H4 (cell line): ENCODE results near the gene FOXL3. TPM values are rescaled to one million over a fixed set of nuclear protein-coding genes. Genes with fewer than 3 reads are reported as not detected.
"Not testable (repeated sequence)": the region's sequence is repeated elsewhere in the genome, so short reads cannot be mapped to it uniquely, and the experiment has no call there.

Experiments
- DNase-seq: peaks from one replicate; pipeline ENCODE4 v3.0.0-alpha.2; 2015; ENCODE audit warnings: low spot score
- total RNA-seq: library from RNA; depleted of rRNA; stranded (reverse); fragments of >200 nt; shearing (Covaris generic); gene quantifications from 2 replicates; pipeline ENCODE4 v1.2.3, GENCODE V29; 2014

FOXL3 gene
- total RNA-seq, 1 experiment from 2014 or later: not detected

GRCh38 chr7:255038-255435 is 34.9 kb upstream of the FOXL3 start:
- no peak for DNase-seq

DNA sequence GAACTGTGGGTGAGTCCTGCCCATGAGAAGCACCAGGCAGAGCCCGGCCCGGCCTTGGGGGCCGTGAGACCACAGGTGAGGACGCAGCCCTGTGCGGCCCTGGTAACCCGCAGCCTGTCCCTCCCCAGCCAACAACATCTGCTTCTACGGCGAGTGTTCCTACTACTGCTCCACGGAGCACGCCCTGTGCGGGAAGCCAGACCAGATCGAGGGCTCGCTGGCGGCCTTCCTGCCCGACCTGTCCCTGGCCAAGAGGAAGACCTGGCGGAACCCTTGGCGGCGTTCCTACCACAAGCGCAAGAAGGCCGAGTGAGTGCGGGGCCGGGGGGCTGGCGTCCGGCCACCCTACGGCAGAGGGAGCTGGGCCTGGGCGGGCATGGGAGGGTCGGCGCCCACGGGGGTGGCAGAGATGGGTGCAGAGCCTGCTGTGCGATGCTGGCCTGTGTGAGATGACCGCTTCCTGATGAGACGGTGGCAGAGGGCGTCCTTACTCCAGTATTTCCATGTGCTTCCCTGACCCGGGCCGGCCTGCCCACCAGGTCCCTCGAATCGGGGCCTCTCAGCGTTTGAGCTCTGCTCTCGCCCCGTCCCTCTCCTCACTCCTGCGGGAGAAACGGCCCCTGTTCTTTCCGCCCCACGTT is 34.1 kb upstream of the FOXL3 start:
- no peak for DNase-seq

- DNase-seq: no peak
Observed at GRCh38 chr7:256461-256940, 33.5 kb upstream of the FOXL3 start.

DNA sequence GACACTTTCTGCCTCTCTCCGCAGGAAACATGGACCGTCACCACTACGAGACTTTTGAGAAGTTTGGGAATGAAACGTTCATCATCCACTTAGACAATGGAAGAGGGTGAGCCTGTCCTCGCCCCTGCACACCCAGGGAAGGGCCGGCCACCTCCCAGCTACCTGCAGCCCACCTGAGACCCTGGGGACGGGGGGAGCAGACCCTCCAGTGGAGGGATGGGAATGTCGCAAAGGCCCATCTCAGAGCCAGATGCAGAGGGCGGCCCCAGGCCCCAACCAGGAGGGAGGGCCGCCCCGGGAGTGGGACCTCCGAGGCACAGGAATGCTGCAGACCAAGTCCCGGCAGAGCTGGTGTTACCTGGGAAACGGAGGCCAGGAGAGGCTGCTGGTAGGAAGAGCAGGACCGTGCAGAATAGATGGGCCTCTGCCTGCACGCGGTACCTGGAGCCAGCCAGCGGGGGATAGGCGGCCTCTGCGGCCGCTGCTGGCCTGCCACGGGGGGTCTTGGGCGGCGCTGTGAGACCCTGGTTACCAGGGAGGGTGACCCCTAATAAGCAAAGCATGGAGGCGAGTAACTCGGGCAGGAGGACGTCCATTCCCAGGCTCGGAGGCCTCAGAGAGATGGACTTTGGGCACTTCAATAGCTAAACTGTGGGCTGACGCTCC is 32.9 kb upstream of the FOXL3 start:
- no peak for DNase-seq

- no peak for DNase-seq
Observed at GRCh38 chr7:257647-257992, 32.4 kb upstream of the FOXL3 start.

- DNase-seq: no peak
Observed at GRCh38 chr7:258476-259190, 31.3 kb upstream of the FOXL3 start.

GRCh38 chr7:259191-259505 is 30.8 kb upstream of the FOXL3 start:
- no peak for DNase-seq

GRCh38 chr7:259751-260405 is 30.1 kb upstream of the FOXL3 start:
- DNase-seq: no peak

DNA sequence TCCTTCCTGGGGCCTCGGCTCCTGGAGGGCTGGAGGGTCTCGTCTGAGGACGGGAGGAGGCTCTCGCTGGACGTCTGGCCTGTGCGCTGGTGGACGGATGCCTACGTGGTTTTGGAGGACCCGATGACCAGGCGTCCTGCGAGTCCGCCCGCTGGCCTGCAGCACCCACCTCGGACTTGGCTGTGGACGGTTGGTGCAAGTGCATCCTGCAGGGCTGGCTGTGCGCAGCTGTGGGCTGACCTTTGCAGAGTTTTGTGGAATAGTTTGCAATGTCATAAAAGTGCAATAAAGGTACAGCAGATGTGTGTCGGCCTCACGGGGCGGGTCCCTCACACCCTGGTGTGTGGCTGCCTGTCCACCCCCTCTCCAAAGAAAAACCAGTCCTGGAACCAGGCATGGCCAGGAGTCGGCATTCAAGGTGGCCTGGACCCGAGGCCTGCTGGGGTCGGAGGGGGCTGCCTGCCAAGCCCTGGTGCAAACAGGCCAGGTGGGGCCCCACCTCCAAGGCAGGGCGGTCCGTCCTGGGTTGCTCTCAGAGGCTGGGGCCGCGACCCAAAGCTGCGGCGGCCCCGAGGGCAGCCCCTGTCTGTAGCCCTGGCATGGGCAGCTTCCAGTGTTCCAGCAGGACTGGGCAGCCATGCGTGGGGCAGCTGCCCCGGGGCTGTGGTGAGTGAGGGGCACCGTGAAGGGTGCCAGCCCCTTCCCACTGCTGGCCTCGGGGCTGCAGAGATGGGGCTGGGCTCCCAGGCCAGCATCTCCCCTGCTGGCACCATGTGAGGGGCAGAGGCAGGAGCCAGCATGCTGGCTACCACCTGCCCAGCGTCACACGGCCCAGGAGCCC is 29.3 kb upstream of the FOXL3 start:
- no peak for DNase-seq

DNA sequence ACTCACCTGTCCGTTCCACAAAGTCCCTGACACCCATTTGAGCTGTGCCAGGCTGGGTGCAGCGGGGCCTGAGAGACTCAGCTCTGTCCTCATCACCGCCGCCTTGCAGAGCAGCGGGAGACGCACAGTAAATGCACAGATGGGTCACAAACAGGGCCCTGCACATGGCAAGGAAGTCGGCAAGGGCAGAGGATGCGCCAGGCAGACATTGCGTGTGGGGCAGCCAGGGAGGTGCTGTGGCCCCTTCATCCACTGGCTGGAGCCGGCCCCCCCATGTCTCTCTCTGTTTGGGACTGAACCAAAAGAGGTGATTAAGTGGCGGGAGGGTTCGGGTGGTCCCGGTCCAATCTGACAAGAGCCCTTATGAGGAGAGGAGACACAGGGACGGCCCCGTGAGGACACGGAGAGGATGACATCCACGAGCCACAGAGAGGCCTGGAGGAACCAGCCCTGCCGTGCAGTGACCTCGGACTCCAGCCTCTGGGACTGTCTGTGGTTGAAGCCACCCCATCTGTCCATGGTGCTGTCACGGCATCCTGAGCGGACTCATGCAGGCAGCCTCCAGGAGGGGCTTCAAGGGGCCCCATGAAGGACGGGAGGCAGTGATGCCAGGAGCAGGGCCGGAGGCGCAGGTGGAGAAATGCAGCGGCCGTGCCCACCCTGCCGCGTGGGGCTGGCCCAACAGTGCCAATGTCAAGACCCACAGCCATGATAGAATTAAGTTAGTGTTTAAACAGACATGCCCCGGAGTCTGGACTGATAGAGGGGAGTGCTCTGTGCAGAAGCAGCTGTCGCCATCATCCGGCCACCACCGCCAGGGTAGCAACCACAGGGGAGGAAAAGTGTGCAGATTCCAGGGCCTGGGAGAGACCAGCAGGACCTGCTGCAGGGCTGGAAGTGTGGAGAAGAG is 28.4 kb upstream of the FOXL3 start:
- no peak for DNase-seq

DNA sequence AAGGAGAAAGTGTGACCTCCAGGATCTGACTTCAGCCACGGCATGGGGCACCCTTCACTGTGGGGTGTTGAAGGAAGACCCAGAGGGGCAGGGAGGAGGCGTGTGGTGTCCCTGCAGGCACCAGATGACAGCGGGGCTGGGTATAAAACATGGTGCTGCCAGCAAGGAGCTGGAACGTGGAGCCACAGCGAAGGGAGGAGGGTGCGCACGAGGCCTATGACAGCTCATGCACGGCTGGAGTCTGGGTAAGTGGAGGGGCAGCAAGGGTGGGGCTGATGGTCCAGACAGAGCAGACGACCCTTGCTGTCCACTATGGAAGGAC is 27.8 kb upstream of the FOXL3 start:
- no peak for DNase-seq

DNA sequence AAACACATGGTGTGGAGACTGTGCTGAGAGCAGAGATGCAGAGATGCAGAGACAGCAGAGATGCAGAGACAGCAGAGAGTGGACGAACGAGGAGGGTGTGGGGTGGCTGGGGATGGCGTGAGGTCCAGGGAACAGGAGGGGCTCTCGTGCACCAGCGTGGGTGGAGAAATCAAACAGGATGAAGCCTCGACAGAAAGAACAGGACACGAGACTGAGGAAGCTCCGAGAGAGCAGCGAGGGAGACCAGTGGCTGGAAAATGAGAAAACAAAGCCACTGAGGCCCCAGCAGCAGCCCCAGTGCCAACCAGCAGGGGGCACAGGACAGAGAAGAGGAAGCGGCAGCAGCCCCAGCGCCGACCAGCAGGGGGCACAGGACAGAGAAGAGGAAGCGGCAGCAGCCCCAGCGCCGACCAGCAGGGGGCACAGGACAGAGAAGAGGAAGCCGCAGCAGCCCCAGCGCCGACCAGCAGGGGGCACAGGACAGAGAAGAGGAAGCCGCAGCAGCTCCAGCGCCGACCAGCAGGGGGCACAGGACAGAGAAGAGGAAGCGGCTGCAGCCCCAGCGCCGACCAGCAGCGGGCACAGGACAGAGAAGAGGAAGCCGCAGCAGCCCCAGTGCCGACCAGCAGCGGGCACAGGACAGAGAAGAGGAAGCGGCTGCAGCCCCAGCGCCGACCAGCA is 27.2 kb upstream of the FOXL3 start:
- DNase-seq: not testable (repeated sequence)

DNA sequence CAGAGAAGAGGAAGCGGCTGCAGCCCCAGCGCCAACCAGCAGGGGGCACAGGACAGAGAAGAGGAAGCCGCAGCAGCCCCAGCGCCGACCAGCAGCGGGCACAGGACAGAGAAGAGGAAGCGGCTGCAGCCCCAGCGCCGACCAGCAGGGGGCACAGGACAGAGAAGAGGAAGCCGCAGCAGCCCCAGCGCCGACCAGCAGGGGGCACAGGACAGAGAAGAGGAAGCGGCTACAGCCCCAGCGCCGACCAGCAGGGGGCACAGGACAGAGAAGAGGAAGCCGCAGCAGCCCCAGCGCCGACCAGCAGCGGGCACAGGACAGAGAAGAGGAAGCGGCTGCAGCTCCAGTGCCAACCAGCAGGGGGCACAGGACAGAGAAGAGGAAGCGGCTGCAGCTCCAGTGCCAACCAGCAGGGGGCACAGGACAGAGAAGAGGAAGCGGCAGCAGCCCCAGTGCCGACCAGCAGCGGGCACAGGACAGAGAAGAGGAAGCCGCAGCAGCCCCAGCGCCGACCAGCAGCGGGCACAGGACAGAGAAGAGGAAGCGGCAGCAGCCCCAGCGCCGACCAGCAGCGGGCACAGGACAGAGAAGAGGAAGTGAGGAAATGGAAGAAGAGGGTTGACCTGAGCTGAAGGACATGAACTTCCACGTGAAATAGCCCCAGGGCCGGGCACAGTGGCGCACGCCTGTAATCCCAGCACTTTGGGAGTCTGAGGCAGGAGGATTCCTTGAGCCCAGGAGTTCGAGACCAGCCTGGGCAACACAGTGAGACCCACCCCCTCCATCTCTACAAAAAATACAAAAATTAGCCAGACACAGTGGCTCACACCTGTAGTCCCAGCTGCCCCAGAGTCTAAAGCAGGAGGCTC is 26.3 kb upstream of the FOXL3 start:
- DNase-seq: not testable (repeated sequence)

- DNase-seq: no peak
Observed at GRCh38 chr7:264541-265191, 25.3 kb upstream of the FOXL3 start.

DNA sequence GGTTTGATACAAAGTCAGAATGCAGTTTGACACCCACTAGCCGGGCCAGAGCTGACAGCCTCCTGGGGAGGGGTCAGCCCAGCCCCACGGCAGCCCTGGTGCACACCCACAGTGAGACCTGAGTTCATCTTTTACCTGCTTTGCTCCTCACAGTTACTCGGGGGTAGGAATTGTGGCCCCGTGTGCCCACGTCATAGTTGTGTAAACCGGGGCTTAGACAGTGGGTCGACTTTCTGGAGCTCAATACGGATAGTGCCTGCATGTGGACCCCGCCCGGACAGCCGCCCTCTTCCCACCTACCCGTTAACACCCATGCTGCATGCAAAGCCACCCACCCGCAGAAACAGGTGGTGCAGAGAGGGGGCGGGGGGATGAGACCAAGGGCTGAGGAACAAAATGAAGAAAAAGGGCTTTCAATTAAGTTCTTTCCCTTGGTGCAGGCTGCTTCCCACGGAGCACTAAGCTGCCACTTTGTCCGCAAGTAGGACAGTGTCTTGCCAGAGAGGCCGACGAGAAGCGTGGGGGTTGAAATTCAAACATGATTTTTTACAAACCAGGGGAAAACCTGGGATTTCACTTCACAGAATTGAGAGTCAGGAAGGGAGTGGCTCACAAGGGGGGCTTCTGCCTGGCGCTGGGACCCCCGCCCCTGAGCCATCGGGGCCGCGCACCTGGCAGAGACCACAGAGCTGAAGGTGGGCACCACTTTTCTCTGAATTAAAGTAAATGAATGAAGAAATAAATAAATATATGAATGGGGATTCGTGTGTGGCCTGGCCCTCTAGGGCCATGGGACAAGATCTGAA is 24.6 kb upstream of the FOXL3 start:
- DNase-seq: no peak

DNA sequence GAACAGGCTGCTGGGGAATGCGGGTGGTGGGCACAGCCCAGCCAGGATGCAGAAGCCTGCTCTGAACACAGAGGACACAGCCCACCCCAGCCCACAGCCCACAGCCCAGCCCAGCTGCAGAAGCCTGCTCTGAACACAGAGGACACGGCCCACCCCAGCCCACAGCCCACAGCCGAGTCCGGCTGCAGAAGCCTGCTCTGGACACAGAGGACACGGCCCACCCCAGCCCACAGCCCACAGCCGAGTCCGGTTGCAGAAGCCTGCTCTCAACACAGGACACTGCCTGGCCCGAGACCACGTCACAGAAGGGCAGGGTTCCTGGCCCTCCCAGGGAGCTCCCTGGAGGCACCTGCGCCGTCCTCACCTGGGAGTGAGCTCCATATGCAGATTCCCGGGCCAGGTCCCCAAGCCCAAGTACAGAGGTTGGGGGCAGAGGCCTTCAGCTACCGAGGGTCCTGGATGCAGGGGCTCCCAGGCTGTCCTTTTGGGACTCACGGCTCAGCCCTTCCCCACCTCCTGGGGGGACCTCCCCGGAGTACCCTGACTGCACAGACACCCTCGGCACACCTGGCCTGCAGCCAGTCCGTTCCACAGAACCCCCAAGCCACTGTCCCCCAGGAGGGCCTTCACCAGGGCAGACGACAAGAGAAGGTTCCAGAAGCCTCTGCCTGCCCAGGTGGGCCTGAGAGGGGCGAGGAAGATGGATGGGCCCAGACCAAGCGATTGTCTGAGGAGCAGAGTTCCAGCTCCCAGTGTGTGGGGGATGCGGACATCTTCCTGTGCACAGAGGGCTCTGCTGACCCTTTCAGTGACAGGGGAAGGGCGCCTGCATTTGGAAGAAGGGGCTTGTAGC is 23.7 kb upstream of the FOXL3 start:
- DNase-seq: no peak
